Muscle layer of colon (tissue), 2 donors: Measurements from ENCODE around the gene SIX2.

Experiments used
- H3K27ac ChIP-seq: one replicate; pipeline ENCODE4 v1.7.0; 2013; ENCODE audit warnings: low read depth, mild to moderate bottlenecking, low read length, moderate library complexity
- H3K27me3 ChIP-seq, 2 donors: one replicate each; pipeline ENCODE4 v1.7.0; 2013; ENCODE audit warnings: low read length in 2 of 2, mild to moderate bottlenecking in 2 of 2; ENCODE audit not compliant: insufficient read depth in 2 of 2, control insufficient read depth in 1 of 2
- H3K36me3 ChIP-seq: one replicate; pipeline ENCODE4 v1.7.0; 2013; ENCODE audit warnings: mild to moderate bottlenecking, low read length; ENCODE audit not compliant: insufficient read depth
- H3K4me1 ChIP-seq: one replicate; pipeline ENCODE4 v1.7.0; 2013; ENCODE audit warnings: mild to moderate bottlenecking, low read length; ENCODE audit not compliant: insufficient read depth
- H3K4me3 ChIP-seq, 2 donors: one replicate each; pipeline ENCODE4 v1.7.0; 2013; ENCODE audit warnings: low read length in 2 of 2, low read depth in 1 of 2, mild to moderate bottlenecking in 1 of 2, moderate library complexity in 1 of 2
- H3K9ac ChIP-seq: one replicate; pipeline ENCODE4 v1.7.0; 2013; ENCODE audit warnings: low read length
- H3K9me3 ChIP-seq: one replicate; pipeline ENCODE4 v1.7.0; 2013; ENCODE audit warnings: mild to moderate bottlenecking, low read length
- donor health status: abdominal sarcoma.
- donor health status: Adenocarcinoma of cecum.

SIX2 gene

GRCh38 chr2:45007961-45008295 lies 1.3 kb downstream of the SIX2 start:
- H3K27ac ChIP-seq: no peak overlapping the region
- H3K27me3 ChIP-seq: peaks cover 52 to 97% of the 10 kb centered on the region in 2 donors
- H3K4me1 ChIP-seq: peaks cover 33% of the 10 kb centered on the region
- no peak overlapping the region for H3K9ac ChIP-seq
- no peaks in the 10 kb centered on the region for H3K36me3 ChIP-seq
- H3K4me3 ChIP-seq: no peak overlapping the region
- H3K9me3 ChIP-seq: no peaks in the 10 kb centered on the region

- Histone ChIP-seq H3K27ac (no peak overlapping the region), H3K36me3 (no peaks in the 10 kb centered on the region), H3K9me3 (no peaks in the 10 kb centered on the region), H3K4me1 (peaks cover 33% of the 10 kb centered on the region), H3K27me3 (peaks cover 51 to 97% of the 10 kb centered on the region in 2 donors), H3K4me3 (no peak overlapping the region), H3K9ac (no peak overlapping the region)
These were observed 2.3 kb downstream of the SIX2 start for GRCh38 chr2:45006942-45007287.

DNA sequence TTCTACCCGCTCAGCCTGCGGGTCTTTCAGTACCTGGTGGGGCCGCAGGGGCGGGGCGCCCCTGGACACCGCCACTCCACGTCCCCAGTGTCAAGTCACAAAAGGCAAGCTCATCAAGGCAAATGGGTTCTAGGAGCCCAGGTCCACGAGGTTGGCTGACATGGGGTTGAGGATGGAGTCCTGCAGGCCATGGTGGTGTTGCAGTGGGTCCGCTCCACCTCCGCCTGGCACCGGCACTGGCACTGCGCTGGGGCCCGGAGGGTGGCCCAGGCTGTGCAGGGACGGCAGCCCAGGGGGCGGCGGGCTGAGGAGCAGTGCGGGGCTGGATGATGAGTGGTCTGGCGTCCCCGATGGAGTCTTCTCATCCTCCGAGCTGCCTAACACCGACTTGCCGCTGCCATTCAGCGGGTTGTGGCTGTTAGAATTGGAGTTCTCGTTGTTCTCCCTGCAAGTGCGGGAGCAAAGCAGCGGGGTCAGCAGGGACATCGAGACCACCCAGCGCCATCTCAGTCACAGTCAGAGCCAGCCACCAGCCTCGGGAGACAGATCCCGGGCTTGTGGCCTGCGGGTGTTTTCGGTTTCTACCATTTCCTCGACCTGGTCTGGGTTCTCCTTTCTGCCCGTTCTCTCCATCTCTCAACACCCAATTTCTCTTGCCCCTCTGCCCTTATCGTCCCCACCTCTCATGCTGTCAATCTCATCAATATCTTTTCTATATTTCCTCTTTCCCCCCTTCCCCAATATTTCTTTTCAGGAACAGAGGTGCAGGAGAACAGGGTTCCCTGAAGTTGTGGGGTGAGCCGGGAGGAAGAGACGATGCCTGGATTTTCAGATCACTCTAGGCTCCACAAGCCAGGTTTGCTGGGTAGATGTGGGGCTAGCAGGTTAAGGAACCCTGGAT lies 3.0 kb downstream of the SIX2 start:
- H3K9me3 ChIP-seq: no peaks in the 10 kb centered on the region
- H3K27ac ChIP-seq: no peak overlapping the region
- H3K27me3 ChIP-seq: peaks cover 51 to 97% of the 10 kb centered on the region in 2 donors
- H3K4me1 ChIP-seq: peaks cover 33% of the 10 kb centered on the region
- H3K9ac ChIP-seq: no peak overlapping the region
- no peak overlapping the region for H3K4me3 ChIP-seq
- H3K36me3 ChIP-seq: no peaks in the 10 kb centered on the region

- H3K4me3 ChIP-seq: no peak overlapping the region
- no peak overlapping the region for H3K9ac ChIP-seq
- H3K9me3 ChIP-seq: no peaks in the 10 kb centered on the region
- peaks cover 49 to 97% of the 10 kb centered on the region in 2 donors for H3K27me3 ChIP-seq
- H3K27ac ChIP-seq: no peak overlapping the region
- no peaks in the 10 kb centered on the region for H3K36me3 ChIP-seq
- H3K4me1 ChIP-seq: peaks cover 30% of the 10 kb centered on the region
These were observed 3.8 kb downstream of the SIX2 start for GRCh38 chr2:45005261-45006002.

- Histone ChIP-seq H3K4me3 (peak overlapping the region in 1 of 2 donors; percentile 43), H3K27me3 (peaks cover 52 to 97% of the 10 kb centered on the region in 2 donors), H3K36me3 (no peaks in the 10 kb centered on the region), H3K9me3 (no peaks in the 10 kb centered on the region), H3K27ac (no peak overlapping the region), H3K4me1 (peaks cover 23% of the 10 kb centered on the region), H3K9ac (no peak overlapping the region)
These were observed 4.6 kb downstream of the SIX2 start for GRCh38 chr2:45004562-45005191.

DNA sequence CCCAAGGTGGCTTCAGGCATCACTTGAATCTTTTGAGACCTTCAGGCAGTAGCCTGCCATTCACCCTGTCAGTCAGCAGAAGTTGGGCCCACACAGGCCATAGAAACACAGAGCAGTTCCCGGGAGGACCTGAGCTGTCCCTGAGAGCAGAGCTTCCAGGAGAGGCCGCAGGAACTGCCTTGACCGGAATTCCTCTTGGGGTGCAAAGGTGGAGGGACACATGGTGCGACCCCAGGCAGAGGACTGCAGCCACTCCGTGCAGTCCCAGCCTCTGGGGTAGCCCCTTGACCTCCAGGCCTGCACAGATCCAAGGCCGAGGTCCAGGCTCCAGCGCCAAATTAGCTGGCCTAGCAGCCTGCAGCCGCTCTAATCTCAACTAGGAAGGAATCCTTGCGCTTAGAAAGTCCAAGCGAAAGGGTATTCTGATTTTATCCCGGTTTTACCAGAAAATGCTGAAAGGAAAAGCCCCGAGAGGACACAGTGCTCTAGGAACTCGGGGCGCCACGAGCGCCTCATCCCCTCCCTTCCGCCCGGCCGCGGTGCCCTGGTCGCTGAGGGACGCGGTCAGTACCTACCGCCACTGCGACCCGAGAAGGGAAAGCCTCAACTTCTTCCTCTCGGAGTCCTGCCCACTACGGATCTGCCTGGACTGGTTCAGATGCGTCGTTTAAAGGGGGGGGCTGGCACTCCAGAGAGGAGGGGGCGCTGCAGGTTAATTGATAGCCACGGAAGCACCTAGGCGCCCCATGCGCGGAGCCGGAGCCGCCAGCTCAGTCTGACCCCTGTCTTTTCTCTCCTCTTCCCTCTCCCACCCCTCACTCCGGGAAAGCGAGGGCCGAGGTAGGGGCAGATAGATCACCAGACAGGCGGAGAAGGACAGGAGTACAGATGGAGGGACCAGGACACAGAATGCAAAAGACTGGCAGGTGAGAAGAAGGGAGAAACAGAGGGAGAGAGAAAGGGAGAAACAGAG lies 5.4 kb downstream of the SIX2 start:
- H3K27me3 ChIP-seq: peaks cover 56 to 95% of the 10 kb centered on the region in 2 donors
- no peak overlapping the region for H3K9ac ChIP-seq
- H3K4me3 ChIP-seq: peak overlapping the region in 1 of 2 donors; percentile 43
- peaks cover 21% of the 10 kb centered on the region for H3K4me1 ChIP-seq
- H3K36me3 ChIP-seq: no peaks in the 10 kb centered on the region
- no peak overlapping the region for H3K27ac ChIP-seq
- no peaks in the 10 kb centered on the region for H3K9me3 ChIP-seq

GRCh38 chr2:45002686-45003085 lies 6.6 kb downstream of the SIX2 start:
- H3K9me3 ChIP-seq: no peaks in the 10 kb centered on the region
- peaks cover 15% of the 10 kb centered on the region for H3K4me1 ChIP-seq
- H3K27me3 ChIP-seq: peaks cover 56 to 88% of the 10 kb centered on the region in 2 donors
- no peak overlapping the region for H3K27ac ChIP-seq
- H3K4me3 ChIP-seq: no peak overlapping the region
- no peaks in the 10 kb centered on the region for H3K36me3 ChIP-seq
- no peak overlapping the region for H3K9ac ChIP-seq

GRCh38 chr2:45001869-45002385 lies 7.3 kb downstream of the SIX2 start:
- peaks cover 54 to 84% of the 10 kb centered on the region in 2 donors for H3K27me3 ChIP-seq
- H3K36me3 ChIP-seq: no peaks in the 10 kb centered on the region
- no peak overlapping the region for H3K27ac ChIP-seq
- H3K9me3 ChIP-seq: no peaks in the 10 kb centered on the region
- H3K4me3 ChIP-seq: peak overlapping the region in 1 of 2 donors; percentile 35
- peaks cover 15% of the 10 kb centered on the region for H3K4me1 ChIP-seq
- no peak overlapping the region for H3K9ac ChIP-seq

GRCh38 chr2:45000921-45001868 lies 8.1 kb downstream of the SIX2 start:
- Histone ChIP-seq H3K9me3 (no peaks in the 10 kb centered on the region), H3K27me3 (peaks cover 51 to 81% of the 10 kb centered on the region in 2 donors), H3K9ac (no peak overlapping the region), H3K4me1 (peaks cover 15% of the 10 kb centered on the region), H3K36me3 (no peaks in the 10 kb centered on the region), H3K4me3 (peak overlapping the region; percentile 35 to 45), H3K27ac (no peak overlapping the region)
